Activated T-cell treated with anti-CD3 and anti-CD28 coated beads for 24 hours (primary cell): ENCODE measurements around the gene HOMER1.
"Not testable (repeated sequence)": the region's sequence is repeated elsewhere in the genome, so short reads cannot be mapped to it uniquely, and the experiment has no call there.

Source experiments
- DNase-seq: peaks from one replicate; pipeline ENCODE4 v3.0.0-alpha.2; 2020; ENCODE audit warnings: low read depth

HOMER1 gene

GRCh38 chr5:79417495-79417894, 96.4 kb downstream of the HOMER1 start:
- no peak for DNase-seq

- DNase-seq, result no peak
These were observed 97.4 kb downstream of the HOMER1 start for GRCh38 chr5:79416499-79416898.

DNA sequence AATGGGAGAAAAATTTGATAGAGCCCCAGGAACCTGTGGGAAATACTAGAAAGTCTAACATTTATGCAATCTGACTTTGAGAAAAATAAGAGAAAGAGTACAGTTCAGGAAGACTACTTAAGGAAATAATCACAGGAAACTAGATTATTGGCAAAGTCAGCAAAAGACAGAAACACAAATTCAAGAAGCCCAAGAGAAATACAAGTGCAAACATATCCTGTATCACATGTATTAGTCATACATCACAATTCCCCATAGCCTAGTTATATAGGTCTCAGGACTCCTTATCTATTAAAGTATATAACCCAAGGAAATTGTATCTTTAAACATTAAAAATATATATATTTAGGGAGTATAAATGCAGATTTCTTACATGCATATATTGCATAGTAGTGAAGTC, 100.8 kb downstream of the HOMER1 start:
- DNase-seq, result no peak

DNA sequence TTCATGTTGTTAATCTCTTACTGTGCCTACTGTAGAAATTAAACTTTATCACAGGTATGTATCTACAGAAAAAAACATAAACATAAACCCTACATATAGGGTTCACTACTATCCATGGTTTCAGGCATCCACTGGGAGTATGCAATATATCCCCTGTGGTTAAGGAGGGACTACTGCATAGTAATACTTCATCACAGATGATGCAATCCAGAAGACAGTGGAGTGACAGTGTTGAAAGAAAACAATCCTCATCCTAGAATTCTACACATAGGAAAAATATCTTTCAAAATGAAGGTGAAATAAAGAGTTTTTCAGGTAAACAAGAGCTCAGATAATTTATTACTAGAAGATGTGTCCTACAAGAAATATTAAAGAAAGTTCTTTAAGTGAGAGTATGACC, 105.9 kb downstream of the HOMER1 start:
- DNase-seq, result no peak

- DNase-seq, result no peak
These were observed 106.3 kb downstream of the HOMER1 start for GRCh38 chr5:79407591-79407990.

DNA sequence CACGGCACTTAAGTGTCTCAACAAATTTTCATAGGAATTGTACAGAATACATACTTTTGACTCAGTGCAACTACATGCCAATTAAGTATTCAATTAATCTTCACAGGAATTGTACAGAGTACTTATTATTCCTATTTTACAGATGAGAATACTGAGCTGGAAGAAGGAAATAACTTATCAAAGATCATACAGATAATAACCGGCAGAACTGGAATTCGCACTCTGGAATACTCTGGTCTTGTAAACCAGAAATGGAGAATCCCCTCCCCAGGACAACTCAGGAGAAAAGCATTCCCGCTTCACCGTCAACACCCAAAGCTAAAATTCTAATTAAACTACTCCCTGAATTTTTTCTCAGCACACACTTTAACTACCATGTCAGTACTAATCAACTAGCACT, 112.7 kb downstream of the HOMER1 start:
- no peak for DNase-seq

- no peak for DNase-seq
These were observed 114.9 kb downstream of the HOMER1 start for GRCh38 chr5:79399046-79399445.

DNA sequence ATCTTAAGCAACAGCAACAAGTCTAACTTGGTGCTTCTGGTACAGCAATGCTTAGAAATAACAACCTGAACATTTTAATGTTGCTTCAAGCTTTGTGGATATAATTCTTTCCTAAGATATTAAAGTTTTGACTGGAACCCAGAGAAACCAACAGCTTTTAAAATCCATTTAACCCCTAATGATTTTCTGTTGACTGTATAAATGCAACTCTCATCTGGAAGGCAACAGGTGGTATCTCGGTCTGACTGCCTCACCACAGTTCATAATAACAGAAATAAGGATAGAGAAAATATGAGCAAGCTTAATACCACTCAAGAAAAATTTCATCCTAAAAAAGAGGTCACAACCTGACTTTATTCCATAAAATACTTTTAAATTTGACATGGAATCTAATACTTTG, 116.9 kb downstream of the HOMER1 start:
- no peak for DNase-seq

DNA sequence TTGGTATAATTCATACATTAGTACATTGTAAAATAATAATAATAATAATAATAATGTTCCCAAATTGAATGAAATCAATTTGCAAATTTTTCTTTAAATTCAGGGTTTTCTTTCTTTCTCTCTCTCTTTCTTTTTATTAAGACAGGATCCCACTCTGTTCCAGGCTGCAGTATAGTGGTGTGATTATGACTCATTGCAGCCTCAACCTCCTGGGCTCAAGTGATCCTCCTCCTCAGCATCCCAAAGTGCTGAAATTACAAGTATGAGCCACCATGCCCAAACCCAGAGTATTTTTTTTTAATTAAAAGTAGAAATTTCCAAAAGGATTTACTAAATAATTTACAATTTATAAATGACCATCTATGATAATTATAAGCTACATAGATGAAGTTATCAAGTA, 117.7 kb downstream of the HOMER1 start:
- DNase-seq, result no peak

DNA sequence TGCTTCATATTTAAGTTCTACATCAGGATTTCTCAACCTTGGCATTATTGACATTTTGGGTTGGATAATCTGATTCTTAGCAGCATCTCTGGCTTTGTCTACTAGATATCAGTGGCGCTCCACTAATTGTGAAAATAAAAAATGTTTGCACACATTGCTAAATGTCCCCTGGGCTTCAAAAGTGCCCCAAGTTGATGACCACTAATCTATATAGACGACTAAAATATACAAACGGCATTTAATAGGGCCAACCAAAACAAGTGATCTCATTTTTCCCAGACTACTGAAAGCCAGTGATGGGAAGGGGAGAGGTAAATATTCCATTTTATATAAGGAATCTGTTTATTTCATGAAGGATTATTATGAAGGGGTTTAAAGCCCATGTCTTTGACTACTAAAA, 118.6 kb downstream of the HOMER1 start:
- DNase-seq, result no peak

- no peak for DNase-seq
These were observed 121.2 kb downstream of the HOMER1 start for GRCh38 chr5:79392776-79393175.

DNA sequence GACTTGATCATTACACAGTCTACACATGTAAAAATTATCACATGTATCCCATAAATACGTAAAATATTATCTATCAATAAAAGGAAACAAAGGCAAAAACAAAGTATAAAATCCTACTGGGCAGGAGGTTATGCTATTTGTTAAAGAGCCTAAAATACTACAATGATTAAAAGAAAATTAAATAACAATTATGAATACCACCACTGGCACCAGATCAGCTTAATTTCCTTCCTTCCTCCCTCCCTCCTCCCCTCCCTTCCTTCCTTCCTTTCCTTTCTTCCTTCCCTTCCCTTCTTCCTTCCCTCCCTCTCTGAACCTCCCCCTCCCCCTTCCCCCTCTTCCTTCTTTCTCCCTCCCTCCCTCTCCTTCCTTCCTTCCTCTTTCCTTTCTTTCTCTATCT, 127.3 kb downstream of the HOMER1 start:
- no peak for DNase-seq

DNA sequence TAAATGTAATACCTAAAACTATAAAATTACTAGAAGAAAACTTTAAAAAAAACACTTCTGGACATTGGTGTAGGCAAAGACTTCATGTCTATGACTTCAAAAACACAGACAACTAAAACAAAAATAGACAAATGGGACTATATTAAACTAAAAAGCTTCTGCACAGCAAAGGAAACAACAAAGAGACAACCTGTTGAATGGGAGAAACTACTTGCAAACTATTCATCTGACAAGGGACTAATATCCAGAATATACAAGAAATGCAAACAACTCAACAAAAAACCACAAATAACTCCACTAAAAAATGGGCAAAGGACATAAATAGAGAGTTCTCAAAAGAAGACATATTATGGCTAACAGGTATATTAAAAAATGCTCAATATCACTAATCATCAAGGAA, 128.8 kb downstream of the HOMER1 start:
- not testable (repeated sequence) for DNase-seq

DNA sequence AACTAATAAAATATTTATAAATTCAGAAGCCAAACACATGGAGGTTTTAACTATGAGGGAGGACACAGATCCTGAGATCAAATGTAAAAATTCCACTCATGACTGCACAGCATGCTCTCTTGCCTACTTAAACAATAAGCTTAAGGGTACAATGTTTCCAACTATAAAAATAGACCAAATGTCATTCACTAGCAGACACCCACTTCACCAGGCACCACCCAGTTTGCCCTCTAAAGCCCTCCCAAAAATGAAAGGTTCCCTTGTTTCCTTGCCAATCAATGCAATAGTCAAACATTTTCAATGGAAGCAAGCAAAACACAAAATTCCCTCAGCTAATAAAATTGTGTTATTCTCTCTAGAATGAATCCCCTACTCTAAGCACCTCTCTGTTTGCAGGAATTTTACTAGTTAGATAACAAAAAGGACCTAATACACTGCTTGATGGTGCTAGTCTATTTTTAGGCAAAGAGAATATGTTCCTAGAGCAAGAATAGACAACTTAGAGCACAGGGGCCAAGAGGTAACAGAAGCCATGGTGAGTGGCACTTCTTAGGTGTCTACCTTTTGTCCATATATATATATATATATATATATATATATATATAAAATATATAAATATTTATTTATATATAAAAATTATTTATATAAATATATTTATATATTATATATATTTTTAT, 135.3 kb downstream of the HOMER1 start:
- no peak for DNase-seq

- DNase-seq, result no peak
These were observed 156.5 kb downstream of the HOMER1 start for GRCh38 chr5:79357398-79357797.

- DNase-seq, result no peak
These were observed 164.1 kb downstream of the HOMER1 start for GRCh38 chr5:79349881-79350280.

DNA sequence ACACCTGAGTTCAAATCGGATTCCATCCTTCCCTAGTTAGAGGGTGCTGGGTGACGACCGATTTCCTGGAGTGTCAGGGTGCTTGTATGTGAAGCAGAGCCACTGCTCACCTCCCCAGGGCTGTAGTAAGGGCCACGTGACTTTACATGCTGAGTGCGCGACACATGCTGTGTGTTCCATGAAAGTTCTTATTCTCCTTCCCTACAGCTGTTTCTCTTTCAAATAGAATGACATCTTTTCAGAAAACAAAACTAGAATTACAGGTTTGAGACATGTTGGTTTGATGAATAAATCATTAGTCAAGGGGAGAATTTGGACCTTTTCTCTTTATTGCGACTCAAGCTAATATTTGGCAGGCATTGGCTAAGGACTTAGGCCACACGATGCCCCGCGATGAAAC, 164.9 kb downstream of the HOMER1 start:
- no peak for DNase-seq

GRCh38 chr5:79346420-79346824, 167.5 kb downstream of the HOMER1 start:
- DNase-seq, result no peak

GRCh38 chr5:79333852-79334557, 179.9 kb downstream of the HOMER1 start:
- no peak for DNase-seq

DNA sequence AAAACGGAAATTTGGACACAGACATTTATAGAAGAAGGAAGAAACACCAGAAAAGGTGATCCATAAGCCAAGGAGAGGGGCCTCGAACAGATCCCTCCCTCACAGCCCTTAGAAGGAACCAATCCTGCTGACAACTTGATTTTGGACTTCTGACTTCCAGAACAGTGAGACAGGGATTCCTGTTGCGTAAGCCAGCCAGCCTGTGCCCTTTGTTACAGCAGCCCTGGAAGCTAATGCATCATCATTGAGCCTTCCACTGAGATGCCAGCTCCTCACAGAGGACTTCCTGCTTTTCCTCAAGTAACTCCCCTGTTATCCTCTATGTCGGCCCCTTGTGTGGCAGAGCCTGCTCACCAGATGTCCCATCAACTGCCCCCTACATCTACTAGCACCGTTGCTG, 183.9 kb downstream of the HOMER1 start:
- DNase-seq, result no peak

DNA sequence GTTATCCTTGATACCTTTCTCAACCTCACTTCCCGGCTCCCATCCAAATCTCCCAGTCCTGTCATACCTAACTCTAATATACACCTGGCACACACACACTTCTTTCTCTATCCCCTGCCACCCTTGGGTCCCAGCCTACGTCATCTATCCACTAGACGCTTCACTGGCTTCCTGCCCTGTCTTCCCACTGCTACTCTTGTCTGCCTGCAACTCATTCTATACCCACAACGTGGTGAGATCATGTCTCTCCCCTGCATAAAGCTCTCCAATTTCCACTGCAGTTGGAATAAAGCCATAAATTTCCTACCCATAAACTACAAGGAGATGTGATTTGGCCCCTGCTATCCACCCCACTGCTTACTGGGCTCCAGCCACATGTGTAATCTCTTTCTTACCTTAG, 184.5 kb downstream of the HOMER1 start:
- DNase-seq, result no peak
